Fibroblast of skin of left quadriceps (primary cell): ENCODE measurements around the gene B4GALT5.
"Not testable (repeated sequence)": the region's sequence is repeated elsewhere in the genome, so short reads cannot be mapped to it uniquely, and the experiment has no call there.

Experiments
- DNase-seq, 2 experiments: peaks; one replicate each; pipeline ENCODE4 v3.0.0-alpha.2; 2013; ENCODE audit warnings: low read depth in 2 of 2

Gene B4GALT5

DNA sequence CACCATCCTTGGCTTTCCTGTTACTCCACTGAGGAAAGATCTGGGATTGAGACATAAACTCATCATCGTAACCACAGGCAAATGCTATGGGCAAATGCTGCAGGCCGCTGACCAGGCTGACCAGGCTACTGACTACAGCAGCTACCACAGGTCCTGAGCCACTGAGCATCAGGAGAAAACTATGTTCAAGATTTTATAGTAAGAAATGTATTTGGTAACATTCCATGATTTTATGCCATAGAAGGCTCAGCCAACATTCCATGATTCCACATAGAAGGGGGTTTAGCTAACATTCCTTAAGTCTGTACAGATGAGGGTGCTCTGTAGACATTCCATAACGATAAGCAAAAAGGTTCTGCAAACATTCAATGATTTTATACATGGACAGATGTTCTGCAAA, 16.1 kb upstream of the B4GALT5 start:
- peak; percentile 66 to 69 for DNase-seq

DNA sequence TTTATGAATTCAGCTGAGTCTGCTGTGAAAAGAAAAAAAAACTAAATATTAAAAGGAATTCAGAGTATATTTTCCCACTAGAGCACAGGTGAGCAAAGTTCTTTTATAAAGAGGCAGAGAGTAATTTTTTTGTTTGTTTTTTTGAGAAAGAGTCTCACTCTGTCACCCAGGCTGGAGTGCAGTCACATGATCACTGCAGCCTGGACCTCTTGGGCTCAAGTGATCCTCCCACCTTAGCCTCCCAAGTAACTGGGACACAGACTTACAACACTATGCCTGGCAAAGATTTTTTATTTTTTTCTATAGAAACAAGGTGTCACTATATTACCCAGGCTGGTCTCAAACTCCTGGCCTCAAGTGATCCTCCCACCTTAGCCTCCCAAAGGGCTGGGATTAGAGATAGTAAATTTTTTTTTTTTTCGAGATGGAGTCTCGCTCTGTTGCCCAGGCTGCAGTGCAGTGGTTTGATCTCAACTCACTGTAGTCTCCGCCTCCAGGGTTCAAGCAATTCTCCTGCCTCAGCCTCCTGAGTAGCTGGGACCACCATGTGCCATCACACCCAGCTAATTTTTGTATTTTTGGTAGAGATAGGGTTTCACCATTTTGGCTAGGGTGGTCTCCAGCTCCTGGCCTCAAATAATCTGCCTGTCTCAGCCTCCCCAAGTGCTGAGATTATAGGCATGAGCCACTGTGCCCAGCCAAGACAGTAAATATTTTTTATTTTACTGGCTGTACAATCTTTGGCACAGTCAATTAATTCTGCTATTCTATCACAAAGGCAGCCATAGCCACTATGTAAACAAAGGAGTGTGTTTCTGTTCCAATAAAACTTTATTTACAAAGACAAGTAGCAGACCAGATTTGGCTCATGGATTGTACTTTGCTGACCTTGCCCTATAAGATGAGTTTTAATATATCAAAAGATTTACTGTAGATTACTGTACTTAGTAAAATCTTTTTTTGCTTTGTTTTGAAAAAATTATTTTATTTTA, 14.5 kb upstream of the B4GALT5 start:
- DNase-seq: no peak

DNA sequence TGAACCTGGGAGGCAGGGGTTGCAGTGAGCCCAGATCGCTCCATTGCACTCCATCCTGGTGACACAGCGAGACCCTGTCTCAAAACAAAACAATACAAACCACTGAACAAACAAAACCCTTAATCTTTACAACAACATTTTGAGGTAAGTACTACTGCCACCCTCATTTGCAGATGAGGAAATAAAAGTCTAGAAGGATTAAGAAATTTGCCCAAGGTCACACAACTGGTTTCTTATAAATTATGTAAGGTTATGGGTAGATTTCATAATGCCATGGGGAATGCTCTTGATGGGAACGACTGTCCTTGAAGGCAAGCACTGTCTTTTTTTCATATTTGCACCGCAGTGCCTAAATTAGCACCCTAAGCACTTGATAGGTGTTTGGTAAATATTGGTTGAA, 13.8 kb upstream of the B4GALT5 start:
- DNase-seq: no peak

DNA sequence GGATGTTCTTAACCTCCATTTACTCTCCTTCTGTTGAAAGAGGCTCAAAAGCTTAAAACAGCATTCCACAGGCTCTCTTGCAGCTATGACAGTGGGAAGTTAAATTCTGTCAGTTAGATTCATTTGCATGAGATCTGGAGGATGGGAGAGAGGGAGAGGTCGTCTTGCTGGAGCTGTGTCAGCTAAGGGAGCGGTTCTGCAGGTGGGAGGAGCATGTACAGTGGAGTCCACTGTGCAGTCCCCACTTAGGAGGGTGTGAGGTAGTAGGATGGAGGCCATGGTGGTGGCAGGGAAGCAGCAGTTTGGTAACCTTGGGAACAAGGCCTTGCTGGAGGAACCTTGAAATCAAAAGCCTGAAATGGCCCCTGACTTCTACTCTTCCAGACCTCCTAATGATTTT, 12.0 kb upstream of the B4GALT5 start:
- no peak for DNase-seq

DNA sequence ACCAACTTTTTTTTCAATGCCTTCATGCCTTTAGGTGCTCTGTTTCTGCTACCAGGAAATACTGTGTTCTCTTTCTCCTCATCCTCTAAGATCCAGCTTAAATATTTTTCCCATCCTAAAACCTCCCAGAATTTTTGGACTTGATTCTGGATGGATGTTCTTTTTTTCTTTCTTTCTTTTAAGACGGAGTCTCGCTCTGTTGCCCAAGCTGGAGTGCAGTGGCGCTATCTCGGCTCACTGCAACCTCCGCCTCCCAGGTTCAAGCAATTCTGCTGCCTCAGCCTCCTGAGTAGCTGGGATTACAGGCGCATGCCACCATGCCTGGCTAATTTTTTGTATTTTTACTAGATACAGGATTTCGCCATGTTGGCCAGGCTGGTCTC, 11.5 kb upstream of the B4GALT5 start:
- not testable (repeated sequence) for DNase-seq

DNA sequence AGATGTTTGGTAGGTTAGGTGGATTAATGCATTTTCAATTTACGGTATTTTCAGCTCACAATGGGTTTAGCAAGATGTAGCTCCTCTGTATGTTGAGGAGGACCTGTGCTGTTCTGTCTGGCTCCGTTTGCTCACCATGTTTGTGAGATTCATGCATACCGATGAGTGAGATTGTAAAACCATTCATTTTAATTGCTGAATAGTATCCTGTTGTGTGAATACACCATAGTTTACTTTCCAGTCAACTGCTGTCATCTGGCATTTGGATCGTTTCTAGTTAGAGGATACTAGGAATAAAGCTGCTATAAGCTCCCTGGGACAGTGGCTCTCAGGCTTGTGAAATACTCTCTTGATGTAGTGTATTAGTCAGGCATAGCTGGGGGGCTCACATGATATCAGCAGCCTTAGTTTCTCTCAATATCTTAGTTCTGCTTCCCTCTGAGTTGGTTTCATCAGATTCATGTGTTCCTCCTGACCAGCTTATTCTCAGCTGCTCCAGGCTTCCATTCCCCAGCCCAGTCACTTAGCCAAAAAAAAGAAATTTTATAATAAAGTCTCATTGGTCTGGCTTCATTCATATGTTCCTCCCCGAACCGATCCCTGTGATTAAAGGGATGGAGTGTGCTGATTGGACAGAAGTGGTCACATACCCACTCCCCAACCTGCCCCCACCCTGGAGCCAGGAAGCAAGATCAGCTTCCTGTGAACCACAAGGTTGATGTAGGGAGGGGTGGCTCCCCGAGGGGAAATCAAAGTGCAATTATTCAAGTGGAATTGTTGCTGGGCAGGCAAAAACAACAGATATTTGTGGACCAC, 10.9 kb upstream of the B4GALT5 start:
- no peak for DNase-seq

DNA sequence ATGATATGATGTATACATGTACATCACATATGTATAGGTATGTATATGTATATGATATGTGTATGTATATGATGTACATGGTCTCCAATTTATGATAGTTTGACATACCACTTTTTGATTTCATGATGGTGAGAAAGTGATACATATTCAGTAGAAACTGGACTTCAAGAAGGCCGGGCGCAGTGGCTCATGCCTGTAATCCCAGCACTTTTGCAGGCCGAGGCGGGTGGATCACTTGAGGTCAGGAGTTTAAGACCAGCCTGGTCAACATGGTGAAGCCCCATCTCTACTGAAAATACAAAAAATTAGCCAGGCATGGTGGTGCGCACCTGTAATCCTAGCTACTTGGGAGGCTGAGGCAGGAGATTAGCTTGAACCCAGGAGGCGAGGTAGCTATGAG, 10.1 kb upstream of the B4GALT5 start:
- not testable (repeated sequence) for DNase-seq

DNA sequence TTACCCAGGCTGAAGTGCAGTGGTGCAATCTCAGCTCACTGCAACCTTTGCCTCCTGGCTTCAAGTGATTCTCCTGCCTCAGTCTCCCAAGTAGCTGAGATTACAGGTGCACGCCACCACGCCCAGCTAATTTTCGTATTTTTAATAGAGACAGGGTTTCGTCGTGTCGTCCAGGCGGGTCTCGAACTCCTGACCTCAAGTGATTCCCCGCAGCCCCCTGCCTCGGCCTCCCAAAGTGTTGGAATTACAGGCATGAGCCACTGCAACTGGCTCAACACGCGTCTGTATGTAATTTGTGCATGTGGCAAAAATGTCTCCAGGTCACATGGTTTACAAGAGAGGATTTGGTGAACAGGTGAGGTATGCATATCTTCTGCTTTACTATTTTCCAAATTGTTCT, 7.6 kb upstream of the B4GALT5 start:
- not testable (repeated sequence) for DNase-seq

DNA sequence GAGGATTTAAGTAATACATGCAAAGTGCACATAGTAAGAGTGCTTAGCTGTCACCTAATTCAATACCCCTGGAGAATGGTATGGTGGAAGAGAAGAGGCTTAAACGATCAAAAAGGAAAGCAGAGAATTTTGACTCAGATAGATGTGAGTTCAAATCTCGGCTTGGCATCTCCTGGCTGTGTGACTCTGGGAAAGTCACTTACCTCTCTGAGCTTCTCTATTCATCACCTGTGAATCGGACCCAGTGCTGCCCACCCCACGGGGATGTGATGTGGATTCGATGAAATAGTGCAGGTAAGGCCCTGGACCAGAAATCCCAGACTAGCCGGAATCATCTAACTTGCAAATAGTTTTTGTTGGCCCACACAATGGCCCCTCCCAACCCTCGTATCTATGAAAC, 1.8 kb upstream of the B4GALT5 start:
- DNase-seq: no peak

DNA sequence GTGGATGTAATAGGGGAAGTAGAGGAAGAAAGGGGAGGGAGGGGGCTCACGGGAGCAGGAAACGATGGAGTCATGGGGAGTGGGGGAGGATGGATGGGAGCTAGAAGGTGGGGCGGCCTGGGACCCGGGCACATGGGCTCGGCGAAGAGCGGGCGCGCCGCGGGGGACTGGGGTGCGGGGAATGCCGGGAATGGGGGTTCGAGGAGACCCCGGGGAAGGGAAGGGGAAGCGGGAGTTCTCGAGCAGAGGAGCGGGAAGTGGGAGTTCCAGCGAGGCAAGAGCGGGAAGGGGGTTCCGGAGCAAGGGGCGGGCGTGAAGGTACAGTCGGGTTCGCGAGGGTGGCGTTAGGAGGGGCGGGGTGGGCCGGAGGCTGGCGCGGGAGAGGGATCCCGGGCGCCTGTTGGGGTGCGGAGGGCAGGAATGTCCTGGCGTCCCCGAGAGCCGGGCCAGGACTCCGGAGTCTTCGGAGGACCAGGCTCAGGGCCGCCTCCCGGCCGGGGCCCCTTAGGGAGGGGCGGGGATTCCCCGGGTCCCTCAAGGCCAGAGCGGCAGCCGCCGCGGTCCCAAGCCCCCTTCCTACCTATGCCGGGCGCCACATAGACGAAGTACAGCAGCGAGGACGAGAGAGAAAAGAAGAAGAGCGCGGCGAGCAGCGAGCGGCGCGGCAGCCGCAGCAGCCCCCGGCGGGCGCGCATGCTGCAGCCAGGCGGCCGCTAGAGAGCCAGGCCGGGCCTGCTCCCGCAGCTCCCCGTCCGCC, 504 bp downstream of the B4GALT5 start:
- no peak for DNase-seq

DNA sequence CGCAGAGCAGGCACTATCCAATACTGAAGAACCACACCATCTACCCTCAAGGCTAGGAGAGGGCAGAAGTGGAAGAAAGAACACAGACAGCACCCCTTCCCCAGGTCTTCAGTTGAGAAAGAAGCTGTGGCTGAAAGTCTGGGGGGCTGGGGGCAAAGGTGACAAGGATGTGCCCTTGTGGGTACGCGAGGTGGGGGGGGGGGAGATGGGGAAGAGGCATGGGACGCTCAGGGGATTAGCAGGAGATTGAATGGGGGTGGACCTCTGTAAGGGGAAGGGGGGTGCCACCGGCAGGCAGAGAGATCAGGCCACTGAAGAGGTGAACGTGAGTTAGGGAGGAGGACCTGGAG, 1.1 kb downstream of the B4GALT5 start:
- no peak for DNase-seq

DNA sequence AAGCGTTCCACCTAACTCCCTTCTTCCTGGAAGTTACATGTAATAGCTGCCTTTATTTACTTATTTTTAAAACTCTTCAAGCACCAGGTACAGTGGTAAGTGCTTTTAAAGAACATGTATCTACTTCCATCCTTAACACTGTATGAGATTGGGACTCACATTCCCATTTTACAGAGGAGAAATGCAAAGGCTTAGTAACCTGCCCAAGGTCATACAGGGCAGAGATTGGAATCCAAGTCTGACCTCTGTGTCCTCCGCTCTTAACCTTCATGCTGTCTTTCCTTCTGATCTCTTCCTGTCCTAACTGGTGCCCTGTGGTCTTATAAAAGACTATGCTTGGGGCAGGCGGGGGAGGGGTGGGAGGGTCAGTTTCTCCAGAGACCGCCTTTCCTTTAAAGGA, 1.6 kb downstream of the B4GALT5 start:
- DNase-seq: no peak

DNA sequence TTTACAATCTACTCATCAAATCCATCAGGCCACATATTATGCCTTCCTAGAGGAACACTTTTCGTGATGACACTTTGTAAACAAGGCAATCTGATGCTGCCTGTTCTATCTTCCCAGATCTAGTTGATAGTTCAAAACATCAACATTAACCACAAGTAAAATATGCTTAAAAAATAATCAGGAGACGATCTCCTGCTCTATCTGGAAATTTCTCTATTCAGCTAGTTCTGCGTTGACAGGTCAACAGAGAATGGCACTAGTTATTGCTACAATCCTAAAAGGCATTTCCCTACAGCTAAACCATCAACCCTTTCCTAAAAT, 2.1 kb downstream of the B4GALT5 start:
- DNase-seq: no peak

DNA sequence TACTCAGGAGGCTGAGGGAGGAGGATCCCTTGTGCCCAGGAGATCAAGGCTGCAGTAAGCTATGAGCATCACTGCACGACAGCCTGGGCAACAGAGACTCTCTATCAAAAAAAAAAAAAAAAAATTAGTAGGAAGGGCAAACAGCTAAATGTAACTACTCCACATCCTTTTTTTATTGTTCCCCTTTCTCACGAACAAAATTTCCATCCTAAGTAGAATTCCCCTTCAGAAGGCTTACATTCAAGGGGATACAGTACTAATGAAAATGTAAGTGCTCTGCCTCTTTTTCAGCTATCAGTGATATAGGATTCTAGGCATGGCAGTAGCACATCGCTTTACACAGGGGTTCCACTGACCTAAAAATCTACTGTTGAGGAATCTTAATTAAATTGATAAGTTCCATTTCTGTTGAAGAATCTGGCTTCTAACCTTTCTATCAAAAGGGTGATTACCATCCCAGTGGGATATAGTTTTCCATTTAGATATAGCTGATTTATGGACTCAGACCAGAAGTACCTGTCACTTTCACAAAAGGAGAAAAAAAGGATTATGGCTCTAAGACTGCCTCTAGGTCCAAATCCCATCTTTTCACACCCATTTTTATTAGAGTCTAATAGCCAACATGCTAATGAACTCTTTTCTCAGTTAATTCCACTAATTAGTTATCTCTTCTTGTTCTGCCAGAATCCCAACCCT, 2.6 kb downstream of the B4GALT5 start:
- no peak for DNase-seq

DNA sequence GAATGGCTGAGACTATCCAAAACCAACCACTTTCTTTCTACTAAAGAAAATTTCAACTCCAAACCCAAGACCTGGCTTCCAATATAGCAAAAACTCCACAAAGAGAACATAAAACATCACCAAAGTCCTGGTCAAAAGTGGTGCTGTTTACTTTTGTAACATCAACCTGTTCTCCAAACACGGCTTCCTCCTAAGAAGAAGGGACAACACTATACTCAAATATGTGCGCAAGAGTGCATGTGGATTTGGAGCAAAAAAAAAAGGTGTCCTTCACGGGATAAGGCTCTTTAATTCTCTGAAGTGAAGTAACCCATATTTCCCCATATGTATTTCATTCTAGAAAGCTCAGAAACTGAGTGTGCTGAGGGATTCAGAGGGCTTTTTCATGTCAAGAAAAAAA, 6.6 kb downstream of the B4GALT5 start:
- no peak for DNase-seq

DNA sequence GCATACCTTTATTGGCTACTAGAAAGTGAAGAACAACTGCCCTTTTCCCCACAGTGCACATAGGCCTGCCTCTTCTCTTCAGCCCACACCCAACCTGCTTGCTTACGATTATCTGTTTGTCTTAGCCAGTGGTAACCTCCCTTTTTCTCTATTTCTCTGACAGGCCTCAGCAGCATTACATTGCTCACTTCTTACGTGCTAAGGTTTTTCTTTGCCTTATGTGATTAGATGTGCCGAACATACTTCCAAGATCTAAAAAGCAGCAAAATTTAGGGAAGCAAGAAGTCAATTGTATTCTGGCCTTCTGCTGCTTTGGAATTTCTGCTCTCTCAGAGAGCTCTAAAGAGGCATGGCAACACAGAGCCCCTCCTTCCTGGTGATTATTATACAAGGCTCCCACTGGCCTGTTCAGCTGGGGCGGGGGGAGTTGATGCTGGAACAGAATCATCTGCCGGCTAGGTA, 7.0 kb downstream of the B4GALT5 start:
- DNase-seq: no peak

DNA sequence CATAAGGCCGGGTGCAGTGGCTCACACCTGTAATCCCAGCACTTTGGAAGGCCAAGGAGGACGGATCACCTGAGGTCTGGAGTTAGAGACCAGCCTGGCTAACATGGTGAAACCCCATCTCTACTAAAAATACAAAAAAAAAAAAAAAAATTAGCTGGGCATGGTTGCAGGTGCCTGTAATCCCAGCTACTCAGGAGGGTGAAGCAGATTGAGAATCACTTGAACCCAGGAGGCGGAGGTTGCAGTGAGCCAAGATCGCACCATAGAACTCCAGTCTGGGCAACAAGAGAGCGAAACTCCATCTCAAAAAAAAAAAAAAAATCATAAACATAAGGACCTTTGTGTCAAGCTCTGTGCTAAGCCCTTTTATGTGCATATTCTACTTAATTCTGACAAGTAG, 7.8 kb downstream of the B4GALT5 start:
- DNase-seq: not testable (repeated sequence)

DNA sequence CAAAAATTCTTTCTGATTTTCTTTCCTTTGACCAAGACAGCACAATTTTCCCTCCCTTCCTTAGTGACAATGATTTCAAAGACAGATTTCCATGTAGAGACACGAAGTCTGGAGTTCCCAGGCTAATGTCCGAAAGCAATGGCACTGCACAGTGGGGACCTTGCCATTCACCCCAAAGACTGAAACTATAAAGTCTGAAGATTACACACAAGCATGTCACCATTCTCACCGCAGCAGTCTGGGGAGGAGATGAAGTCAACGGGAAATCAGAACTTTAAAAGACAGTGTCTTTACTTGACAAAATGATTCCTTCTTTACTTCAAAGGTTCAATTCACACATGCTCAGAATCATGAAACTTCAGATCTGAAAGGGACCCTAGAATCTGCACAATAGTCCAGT, 8.3 kb downstream of the B4GALT5 start:
- no peak for DNase-seq

DNA sequence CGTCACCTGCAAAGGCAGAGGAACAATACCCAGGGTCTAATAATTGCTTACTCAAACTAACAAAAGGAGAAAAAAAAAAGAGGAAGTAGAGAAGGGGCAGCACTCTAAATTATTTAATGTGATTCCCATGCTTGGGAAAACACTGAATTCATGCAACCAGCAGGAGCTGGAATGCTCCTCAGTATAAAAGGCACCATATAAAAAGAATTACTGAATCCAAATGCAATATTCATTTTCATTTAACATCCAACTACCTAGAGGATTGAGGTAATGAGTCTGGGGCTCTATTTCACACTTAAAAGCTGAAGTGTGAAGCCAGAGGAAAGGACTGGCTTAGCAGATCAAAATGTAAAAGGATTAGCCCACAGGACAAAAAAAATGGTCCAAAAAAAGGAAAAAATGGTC, 8.7 kb downstream of the B4GALT5 start:
- no peak for DNase-seq

DNA sequence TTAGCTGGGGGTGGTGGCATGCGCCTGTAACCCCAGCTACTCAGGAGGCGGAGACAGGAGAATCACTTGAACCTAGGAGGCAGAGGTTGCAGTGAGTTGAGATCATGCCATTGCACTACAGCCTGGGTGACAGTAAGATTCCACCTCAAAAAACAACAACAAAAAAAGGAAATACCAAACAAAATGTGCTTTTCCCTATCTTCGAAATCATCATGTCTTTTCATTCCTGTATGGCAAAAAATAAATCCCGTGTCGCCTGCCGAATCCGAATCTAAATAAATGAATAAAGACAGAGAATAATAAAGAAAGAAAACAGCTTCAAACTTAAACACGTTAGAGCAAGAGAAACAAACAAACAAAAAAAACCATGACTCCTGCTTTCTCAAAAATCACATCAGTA, 11.8 kb downstream of the B4GALT5 start:
- DNase-seq: no peak

DNA sequence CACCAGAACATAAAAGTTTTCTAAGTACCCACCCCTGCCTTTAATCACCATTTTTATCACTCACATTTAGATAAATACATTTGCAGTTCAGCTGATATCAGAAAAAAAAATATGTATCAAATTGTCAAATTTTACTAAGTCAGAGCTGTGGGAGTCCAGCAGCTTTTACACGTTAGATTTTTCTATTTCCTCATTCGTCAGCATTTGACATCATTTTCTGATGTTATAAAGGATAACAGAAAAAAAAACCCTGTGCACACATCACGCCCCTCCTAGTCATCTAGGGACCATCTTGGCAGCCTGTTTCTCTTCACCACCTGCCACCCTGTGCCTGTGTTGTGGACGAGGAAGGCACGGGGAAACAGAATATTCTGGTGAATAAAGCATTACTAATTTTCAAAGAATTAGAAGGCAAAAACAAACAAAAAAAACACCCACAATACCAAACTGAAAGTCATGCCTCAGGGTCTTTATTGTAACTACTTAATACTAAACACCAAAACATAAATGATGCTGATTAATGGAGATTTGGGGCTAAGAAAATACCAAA, 12.4 kb downstream of the B4GALT5 start:
- DNase-seq: no peak
